T47D (cell line): ENCODE results near the gene WWTR1.
A peak's percentile ranks its signal among the peaks of the same experiment; 100 is the strongest.

Source experiments
- DNase-seq, 2 experiments: peaks; one replicate each; pipeline versions ENCODE4 v3.0.0 to v3.0.0-alpha.2; 2011 to 2012; ENCODE audit warnings: low read depth in 1 of 2, low spot score in 1 of 2
- JUND ChIP-seq: IDR thresholded peaks from 2 replicates; pipeline ENCODE4 v1.6.1; 2012; ENCODE audit warnings: low read depth
- in situ Hi-C: cut with HindIII; loops from 2 replicates; pipeline ENCODE4 v1.10.0; 2016; ENCODE audit warnings: low sequenced_read_pairs, low pct_unique_long_range_greater_than_20kb

Gene WWTR1

GRCh38 chr3:149590691-149591441 is 67.0 kb downstream of the WWTR1 start:
- DNase-seq: no peak
- in situ Hi-C loops: no loop called here
- no peak for TF ChIP-seq JUND

GRCh38 chr3:149589332-149589731 is 68.5 kb downstream of the WWTR1 start:
- DNase-seq: no peak
- no peak for TF ChIP-seq JUND
- in situ Hi-C loops: no loop called here

- in situ Hi-C loops: no loop called here
- no peak for TF ChIP-seq JUND
- no peak for DNase-seq
Observed at GRCh38 chr3:149588909-149589308, 68.9 kb downstream of the WWTR1 start.

GRCh38 chr3:149587383-149587782 is 70.4 kb downstream of the WWTR1 start:
- in situ Hi-C loops: no loop called here
- DNase-seq: no peak
- TF ChIP-seq JUND: no peak

GRCh38 chr3:149586871-149587270 is 71.0 kb downstream of the WWTR1 start:
- in situ Hi-C loops: no loop called here
- DNase-seq: no peak
- no peak for TF ChIP-seq JUND

GRCh38 chr3:149585401-149585726 is 72.5 kb downstream of the WWTR1 start:
- DNase-seq: no peak
- no peak for TF ChIP-seq JUND
- in situ Hi-C loops: no loop called here

- DNase-seq: no peak
- TF ChIP-seq JUND: no peak
- in situ Hi-C loops: no loop called here
Observed at GRCh38 chr3:149583921-149584635, 73.7 kb downstream of the WWTR1 start.

- TF ChIP-seq JUND: no peak
- in situ Hi-C loops: no loop called here
- no peak for DNase-seq
Observed at GRCh38 chr3:149582395-149582794, 75.4 kb downstream of the WWTR1 start.

GRCh38 chr3:149581681-149582370 is 76.0 kb downstream of the WWTR1 start:
- no peak for TF ChIP-seq JUND
- in situ Hi-C loops: no loop called here
- peak in 1 of 2 experiments; percentile 28 for DNase-seq

- in situ Hi-C loops: no loop called here
- no peak for DNase-seq
Observed at GRCh38 chr3:149581248-149581647, 76.6 kb downstream of the WWTR1 start.

GRCh38 chr3:149579838-149580542 is 77.8 kb downstream of the WWTR1 start:
- DNase-seq: no peak
- in situ Hi-C loops: no loop called here
- TF ChIP-seq JUND: no peak

More at GRCh38 chr3:149581248-149581647, 76.6 kb downstream of the WWTR1 start:
- TF ChIP-seq JUND: no peak

- in situ Hi-C loops: no loop called here
- DNase-seq: peak in 1 of 2 experiments; percentile 39
- TF ChIP-seq JUND: no peak
Observed at GRCh38 chr3:149579161-149579560, 78.7 kb downstream of the WWTR1 start.
